MM.1S (cell line): ENCODE data around the gene DNAH10.

ENCODE experiments used
- EZH2 ChIP-seq: fragments of 300-600 bp; sonication (generic); optimal IDR thresholded peaks from 2 replicates; pipeline ENCODE3; 2017; ENCODE audit warnings: low read depth, mild to moderate bottlenecking, antibody characterized with exemption, low read length, mixed read lengths
- EZH2phosphoT487 ChIP-seq: fragments of 300-600 bp; sonication (generic); IDR thresholded peaks from 2 replicates; pipeline ENCODE4 v1.6.1; 2018; ENCODE audit warnings: antibody characterized with exemption, low read length
- TF ChIP-seq, protein P1 (sequence below): fragments of 300-600 bp; sonication (generic); IDR thresholded peaks from 2 replicates; pipeline ENCODE4 v1.5.1; 2016; ENCODE audit warnings: antibody characterized with exemption, low read length, mixed read lengths

DNA sequence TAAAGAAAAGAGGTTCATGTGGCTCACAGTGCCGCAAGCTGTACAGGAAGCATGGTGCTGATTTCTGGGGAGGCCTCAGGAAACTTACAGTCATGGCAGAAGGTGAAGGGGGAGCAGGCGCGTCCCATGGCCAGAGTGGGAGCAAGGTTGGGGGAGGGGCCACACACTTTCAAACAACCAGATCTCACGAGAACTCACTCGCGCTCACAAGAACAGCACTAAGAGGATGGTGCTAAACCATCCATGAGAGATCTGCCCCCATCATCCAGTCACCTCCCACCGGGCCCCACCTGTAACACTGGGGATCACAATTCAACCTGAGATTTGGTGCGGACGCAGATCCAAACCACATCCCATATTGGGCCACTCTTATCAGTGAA, 130.1 kb downstream of the DNAH10 start:
- TF ChIP-seq EZH2 = no peak
- TF ChIP-seq, protein P1, sequence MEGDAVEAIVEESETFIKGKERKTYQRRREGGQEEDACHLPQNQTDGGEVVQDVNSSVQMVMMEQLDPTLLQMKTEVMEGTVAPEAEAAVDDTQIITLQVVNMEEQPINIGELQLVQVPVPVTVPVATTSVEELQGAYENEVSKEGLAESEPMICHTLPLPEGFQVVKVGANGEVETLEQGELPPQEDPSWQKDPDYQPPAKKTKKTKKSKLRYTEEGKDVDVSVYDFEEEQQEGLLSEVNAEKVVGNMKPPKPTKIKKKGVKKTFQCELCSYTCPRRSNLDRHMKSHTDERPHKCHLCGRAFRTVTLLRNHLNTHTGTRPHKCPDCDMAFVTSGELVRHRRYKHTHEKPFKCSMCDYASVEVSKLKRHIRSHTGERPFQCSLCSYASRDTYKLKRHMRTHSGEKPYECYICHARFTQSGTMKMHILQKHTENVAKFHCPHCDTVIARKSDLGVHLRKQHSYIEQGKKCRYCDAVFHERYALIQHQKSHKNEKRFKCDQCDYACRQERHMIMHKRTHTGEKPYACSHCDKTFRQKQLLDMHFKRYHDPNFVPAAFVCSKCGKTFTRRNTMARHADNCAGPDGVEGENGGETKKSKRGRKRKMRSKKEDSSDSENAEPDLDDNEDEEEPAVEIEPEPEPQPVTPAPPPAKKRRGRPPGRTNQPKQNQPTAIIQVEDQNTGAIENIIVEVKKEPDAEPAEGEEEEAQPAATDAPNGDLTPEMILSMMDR = no peak
- no peak for TF ChIP-seq EZH2phosphoT487
